Neutrophil (primary cell): ENCODE data around the gene DNAH9.

ENCODE experiments used
- H3K27ac ChIP-seq: fragments of 200-600 bp; sonication (generic); 2 replicates; pipeline ENCODE4 v1.5.1; 2016; ENCODE audit warnings: mild to moderate bottlenecking, moderate library complexity
- H3K27me3 ChIP-seq: fragments of 200-600 bp; sonication (generic); 2 replicates; pipeline ENCODE4 v1.6.0; 2016; ENCODE audit warnings: mild to moderate bottlenecking
- H3K36me3 ChIP-seq: fragments of 200-600 bp; sonication (generic); 2 replicates; pipeline ENCODE4 v1.5.1; 2017
- H3K4me1 ChIP-seq, 2 experiments: fragments of 200-600 bp in 1 of 2; sonication (generic) in 1 of 2; 1 replicate in 1 of 2; 2 replicates in 1 of 2; pipeline versions ENCODE4 v1.5.1 to v1.6.1; 2013 to 2016; ENCODE audit warnings: low read depth in 1 of 2, low read length in 1 of 2, mild to moderate bottlenecking in 1 of 2, moderate library complexity in 1 of 2; ENCODE audit not compliant: control insufficient read depth in 1 of 2, insufficient read depth in 1 of 2
- H3K4me3 ChIP-seq, 2 experiments: fragments of 200-600 bp in 1 of 2; sonication (generic) in 1 of 2; 1 replicate in 1 of 2; 2 replicates in 1 of 2; pipeline ENCODE4 v1.5.1; 2013 to 2016; ENCODE audit warnings: low read depth in 1 of 2, low read length in 1 of 2, mild to moderate bottlenecking in 1 of 2, moderate library complexity in 1 of 2
- H3K9me3 ChIP-seq: fragments of 200-600 bp; sonication (generic); 2 replicates; pipeline ENCODE4 v1.5.1; 2016
- TF ChIP-seq, protein P1 (sequence below): fragments of 200-600 bp; sonication (generic); IDR thresholded peaks from 2 replicates; pipeline ENCODE4 v1.5.1; 2016; ENCODE audit warnings: antibody characterized with exemption

Gene DNAH9

GRCh38 chr17:11739848-11740247 is 141.6 kb downstream of the DNAH9 start:
- no peaks in the 10 kb centered on the region for H3K9me3 ChIP-seq
- H3K4me3 ChIP-seq, result no peak overlapping the region
- no peaks in the 10 kb centered on the region for H3K27me3 ChIP-seq
- H3K4me1 ChIP-seq, result no peaks in the 10 kb centered on the region
- TF ChIP-seq, protein P1, sequence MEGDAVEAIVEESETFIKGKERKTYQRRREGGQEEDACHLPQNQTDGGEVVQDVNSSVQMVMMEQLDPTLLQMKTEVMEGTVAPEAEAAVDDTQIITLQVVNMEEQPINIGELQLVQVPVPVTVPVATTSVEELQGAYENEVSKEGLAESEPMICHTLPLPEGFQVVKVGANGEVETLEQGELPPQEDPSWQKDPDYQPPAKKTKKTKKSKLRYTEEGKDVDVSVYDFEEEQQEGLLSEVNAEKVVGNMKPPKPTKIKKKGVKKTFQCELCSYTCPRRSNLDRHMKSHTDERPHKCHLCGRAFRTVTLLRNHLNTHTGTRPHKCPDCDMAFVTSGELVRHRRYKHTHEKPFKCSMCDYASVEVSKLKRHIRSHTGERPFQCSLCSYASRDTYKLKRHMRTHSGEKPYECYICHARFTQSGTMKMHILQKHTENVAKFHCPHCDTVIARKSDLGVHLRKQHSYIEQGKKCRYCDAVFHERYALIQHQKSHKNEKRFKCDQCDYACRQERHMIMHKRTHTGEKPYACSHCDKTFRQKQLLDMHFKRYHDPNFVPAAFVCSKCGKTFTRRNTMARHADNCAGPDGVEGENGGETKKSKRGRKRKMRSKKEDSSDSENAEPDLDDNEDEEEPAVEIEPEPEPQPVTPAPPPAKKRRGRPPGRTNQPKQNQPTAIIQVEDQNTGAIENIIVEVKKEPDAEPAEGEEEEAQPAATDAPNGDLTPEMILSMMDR, result no peak
- no peaks in the 10 kb centered on the region for H3K36me3 ChIP-seq
- no peak overlapping the region for H3K27ac ChIP-seq

- Histone ChIP-seq H3K9me3 (no peaks in the 10 kb centered on the region), H3K4me3 (no peak overlapping the region), H3K36me3 (no peaks in the 10 kb centered on the region), H3K27me3 (no peaks in the 10 kb centered on the region), H3K4me1 (no peaks in the 10 kb centered on the region), H3K27ac (no peak overlapping the region)
- TF ChIP-seq, protein P1, result no peak
These were observed 144.6 kb downstream of the DNAH9 start for GRCh38 chr17:11742886-11743285.

DNA sequence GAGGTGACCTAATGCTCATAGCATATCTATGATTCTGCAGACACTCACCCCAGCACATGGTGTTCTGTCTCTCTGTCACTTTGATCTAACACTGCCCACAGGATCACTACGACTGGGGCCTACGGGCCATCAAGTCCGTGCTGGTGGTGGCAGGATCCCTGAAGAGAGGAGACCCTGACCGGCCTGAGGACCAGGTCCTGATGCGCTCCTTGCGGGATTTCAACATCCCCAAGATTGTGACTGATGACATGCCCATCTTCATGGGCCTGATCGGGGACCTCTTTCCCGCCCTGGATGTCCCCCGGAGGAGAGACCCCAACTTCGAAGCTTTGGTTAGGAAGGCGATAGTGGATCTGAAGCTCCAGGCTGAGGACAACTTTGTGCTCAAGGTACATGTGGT is 146.4 kb downstream of the DNAH9 start:
- Histone ChIP-seq H3K36me3 (no peaks in the 10 kb centered on the region), H3K4me3 (no peak overlapping the region), H3K4me1 (no peaks in the 10 kb centered on the region), H3K27ac (no peak overlapping the region), H3K27me3 (no peaks in the 10 kb centered on the region), H3K9me3 (no peaks in the 10 kb centered on the region)
- TF ChIP-seq, protein P1, result no peak

GRCh38 chr17:11747441-11747840 is 149.2 kb downstream of the DNAH9 start:
- Histone ChIP-seq H3K27ac (no peak overlapping the region), H3K4me1 (no peaks in the 10 kb centered on the region), H3K27me3 (no peaks in the 10 kb centered on the region), H3K36me3 (no peaks in the 10 kb centered on the region), H3K4me3 (no peak overlapping the region), H3K9me3 (no peaks in the 10 kb centered on the region)
- TF ChIP-seq, protein P1, result no peak

GRCh38 chr17:11757815-11758214 is 159.5 kb downstream of the DNAH9 start:
- H3K27me3 ChIP-seq, result no peaks in the 10 kb centered on the region
- no peaks in the 10 kb centered on the region for H3K9me3 ChIP-seq
- no peaks in the 10 kb centered on the region for H3K36me3 ChIP-seq
- no peak overlapping the region for H3K27ac ChIP-seq
- H3K4me3 ChIP-seq, result no peak overlapping the region
- H3K4me1 ChIP-seq, result no peaks in the 10 kb centered on the region
- TF ChIP-seq, protein P1, result no peak

DNA sequence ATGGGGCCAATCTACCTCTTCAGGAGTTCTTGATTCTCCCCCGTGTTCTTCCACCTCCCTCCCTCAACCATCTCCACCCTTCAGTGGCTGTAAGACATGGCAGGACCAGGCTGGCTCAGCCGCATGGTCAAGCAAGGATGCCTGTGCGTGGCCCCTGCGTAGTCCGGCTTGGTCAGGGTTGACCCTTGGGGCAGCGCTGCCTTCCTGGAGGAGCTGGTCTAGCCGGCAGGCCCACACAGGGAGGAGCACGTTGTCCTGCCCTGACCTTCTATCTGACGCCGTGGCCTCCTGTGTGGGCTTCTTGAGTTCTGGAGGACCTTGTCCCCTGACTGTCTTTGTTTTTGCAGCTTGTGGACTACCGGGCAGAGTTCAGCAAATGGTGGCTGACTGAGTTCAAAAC is 169.8 kb downstream of the DNAH9 start:
- H3K4me1 ChIP-seq, result no peaks in the 10 kb centered on the region
- no peak overlapping the region for H3K27ac ChIP-seq
- H3K4me3 ChIP-seq, result no peak overlapping the region
- no peaks in the 10 kb centered on the region for H3K27me3 ChIP-seq
- TF ChIP-seq, protein P1, result no peak
- H3K9me3 ChIP-seq, result no peaks in the 10 kb centered on the region
- H3K36me3 ChIP-seq, result no peaks in the 10 kb centered on the region
